ENCODE data around the gene CDC25C. TPM values are rescaled to one million over a fixed set of nuclear protein-coding genes. Genes with fewer than 3 reads are reported as not detected.

Gene CDC25C
- polyA plus RNA-seq, 1 of the 3 experiments (the other 2 are of a cell fraction), result 5.2 TPM

DNA sequence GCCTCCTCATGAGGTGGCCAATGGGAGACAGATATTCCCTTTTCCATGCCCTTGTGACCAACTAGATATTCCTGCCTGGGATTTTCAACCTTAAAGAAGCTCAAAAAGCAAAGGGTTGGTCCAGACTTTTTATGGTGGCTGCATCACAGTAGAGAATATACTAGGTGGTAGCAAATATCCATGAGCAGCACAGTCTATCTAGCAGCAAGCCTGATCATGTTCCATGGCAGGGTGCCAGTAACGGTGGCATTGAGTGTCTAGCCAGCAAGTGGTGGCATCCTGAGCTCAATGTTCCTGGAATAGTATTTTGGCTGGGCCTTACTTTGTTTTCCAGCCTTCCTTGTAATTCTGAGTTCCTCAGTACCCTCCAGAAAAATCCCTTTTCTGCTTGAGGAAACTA lies 25.8 kb downstream of the CDC25C start:
- H3K9me2 ChIP-seq, result no peaks in the 10 kb centered on the region
- no peak overlapping the region for H3K4me3 ChIP-seq (ENCODE audit: low read depth in 2 of 2, low read length in 1 of 2)
- POLR2A ChIA-PET, result no interaction called here
- no peaks in the 10 kb centered on the region for H4K20me1 ChIP-seq (ENCODE audit: insufficient read depth)
- H3K9me3 ChIP-seq, result no peaks in the 10 kb centered on the region
- H3K36me3 ChIP-seq (replicated peaks in 1 of 2; ENCODE audit: control insufficient read depth in 1 of 2, insufficient read depth in 2 of 2, low read length in 1 of 2), result no peaks in the 10 kb centered on the region
- TF ChIP-seq RCOR1 (IDR thresholded peaks at IDR 0.05; ENCODE audit: low read length) (no peak), MEF2A (IDR thresholded peaks at IDR 0.05; ENCODE audit: borderline replicate concordance, low read depth) (no peak), NRF1 (IDR thresholded peaks at IDR 0.05; ENCODE audit: low read depth, low read length) (no peak), RAD21 (IDR thresholded peaks at IDR 0.05; ENCODE audit: low read length) (no peak), NFIC (IDR thresholded peaks at IDR 0.05; ENCODE audit: borderline replicate concordance) (no peak), POLR2AphosphoS5 (IDR thresholded peaks at IDR 0.05; ENCODE audit: low read depth, low read length) (no peak), RXRA (IDR thresholded peaks at IDR 0.05; ENCODE audit: borderline replicate concordance, low read depth) (no peak), SMC3 (IDR thresholded peaks at IDR 0.05; ENCODE audit: low read depth, low read length) (no peak), SIN3A (IDR thresholded peaks at IDR 0.05; ENCODE audit: borderline replicate concordance, low read depth, low read length) (no peak), RFX5 (IDR thresholded peaks at IDR 0.05; ENCODE audit: low read length) (no peak), JUND (IDR thresholded peaks at IDR 0.05) (no peak)
- TF ChIP-seq, protein P1, sequence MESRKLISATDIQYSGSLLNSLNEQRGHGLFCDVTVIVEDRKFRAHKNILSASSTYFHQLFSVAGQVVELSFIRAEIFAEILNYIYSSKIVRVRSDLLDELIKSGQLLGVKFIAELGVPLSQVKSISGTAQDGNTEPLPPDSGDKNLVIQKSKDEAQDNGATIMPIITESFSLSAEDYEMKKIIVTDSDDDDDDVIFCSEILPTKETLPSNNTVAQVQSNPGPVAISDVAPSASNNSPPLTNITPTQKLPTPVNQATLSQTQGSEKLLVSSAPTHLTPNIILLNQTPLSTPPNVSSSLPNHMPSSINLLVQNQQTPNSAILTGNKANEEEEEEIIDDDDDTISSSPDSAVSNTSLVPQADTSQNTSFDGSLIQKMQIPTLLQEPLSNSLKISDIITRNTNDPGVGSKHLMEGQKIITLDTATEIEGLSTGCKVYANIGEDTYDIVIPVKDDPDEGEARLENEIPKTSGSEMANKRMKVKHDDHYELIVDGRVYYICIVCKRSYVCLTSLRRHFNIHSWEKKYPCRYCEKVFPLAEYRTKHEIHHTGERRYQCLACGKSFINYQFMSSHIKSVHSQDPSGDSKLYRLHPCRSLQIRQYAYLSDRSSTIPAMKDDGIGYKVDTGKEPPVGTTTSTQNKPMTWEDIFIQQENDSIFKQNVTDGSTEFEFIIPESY (IDR thresholded peaks at IDR 0.05; ENCODE audit: borderline replicate concordance, low read depth), result no peak
- TF ChIP-seq, protein P2, sequence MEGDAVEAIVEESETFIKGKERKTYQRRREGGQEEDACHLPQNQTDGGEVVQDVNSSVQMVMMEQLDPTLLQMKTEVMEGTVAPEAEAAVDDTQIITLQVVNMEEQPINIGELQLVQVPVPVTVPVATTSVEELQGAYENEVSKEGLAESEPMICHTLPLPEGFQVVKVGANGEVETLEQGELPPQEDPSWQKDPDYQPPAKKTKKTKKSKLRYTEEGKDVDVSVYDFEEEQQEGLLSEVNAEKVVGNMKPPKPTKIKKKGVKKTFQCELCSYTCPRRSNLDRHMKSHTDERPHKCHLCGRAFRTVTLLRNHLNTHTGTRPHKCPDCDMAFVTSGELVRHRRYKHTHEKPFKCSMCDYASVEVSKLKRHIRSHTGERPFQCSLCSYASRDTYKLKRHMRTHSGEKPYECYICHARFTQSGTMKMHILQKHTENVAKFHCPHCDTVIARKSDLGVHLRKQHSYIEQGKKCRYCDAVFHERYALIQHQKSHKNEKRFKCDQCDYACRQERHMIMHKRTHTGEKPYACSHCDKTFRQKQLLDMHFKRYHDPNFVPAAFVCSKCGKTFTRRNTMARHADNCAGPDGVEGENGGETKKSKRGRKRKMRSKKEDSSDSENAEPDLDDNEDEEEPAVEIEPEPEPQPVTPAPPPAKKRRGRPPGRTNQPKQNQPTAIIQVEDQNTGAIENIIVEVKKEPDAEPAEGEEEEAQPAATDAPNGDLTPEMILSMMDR (IDR thresholded peaks at IDR 0.05), result no peak
- TF ChIP-seq, protein P3, sequence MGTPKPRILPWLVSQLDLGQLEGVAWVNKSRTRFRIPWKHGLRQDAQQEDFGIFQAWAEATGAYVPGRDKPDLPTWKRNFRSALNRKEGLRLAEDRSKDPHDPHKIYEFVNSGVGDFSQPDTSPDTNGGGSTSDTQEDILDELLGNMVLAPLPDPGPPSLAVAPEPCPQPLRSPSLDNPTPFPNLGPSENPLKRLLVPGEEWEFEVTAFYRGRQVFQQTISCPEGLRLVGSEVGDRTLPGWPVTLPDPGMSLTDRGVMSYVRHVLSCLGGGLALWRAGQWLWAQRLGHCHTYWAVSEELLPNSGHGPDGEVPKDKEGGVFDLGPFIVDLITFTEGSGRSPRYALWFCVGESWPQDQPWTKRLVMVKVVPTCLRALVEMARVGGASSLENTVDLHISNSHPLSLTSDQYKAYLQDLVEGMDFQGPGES (IDR thresholded peaks at IDR 0.05; ENCODE audit: low read depth, low read length), result no peak
- H3K27me3 ChIP-seq (ENCODE audit: insufficient read depth), result no peaks in the 10 kb centered on the region
- 100% methylated on average over 1 of the region's 1 CpG for WGBS (ENCODE audit: low lambda C conversion rate)
- CTCF ChIA-PET, result interaction anchor here (1.3 to 2.3 kb wide), 3 partner anchors 23 to 83 kb away, joined by 5 to 11 read pairs (median 5); partner anchors contain the start of gene KDM3B
- no peak overlapping the region for H3K4me2 ChIP-seq
- no peak for DNase-seq
- H3K9ac ChIP-seq, result no peak overlapping the region
- H2AFZ ChIP-seq (ENCODE audit: low read depth), result no peak overlapping the region
- H3K4me1 ChIP-seq (ENCODE audit: control insufficient read depth in 1 of 2, insufficient read depth in 2 of 2, low read depth in 1 of 2, low read length in 1 of 2), result no peaks in the 10 kb centered on the region
- H3K27ac ChIP-seq (ENCODE audit: low read depth in 2 of 2, low read length in 1 of 2), result no peak overlapping the region
- no peaks in the 10 kb centered on the region for H3K79me2 ChIP-seq (ENCODE audit: insufficient read depth)
- no peaks in the 10 kb centered on the region for H3F3A ChIP-seq (replicated peaks; ENCODE audit: insufficient read depth)

Measured in SK-N-SH (cell line).